DMS 273 (cell line): ENCODE measurements around the gene WFDC1.

Experiments used
- DNase-seq: peaks from one replicate; lab custom pipeline; 2025; ENCODE audit not compliant: unreplicated experiment; lab: John Stamatoyannopoulos, UW

Gene WFDC1

GRCh38 chr16:84350685-84351400, 56.2 kb downstream of the WFDC1 start:
- DNase-seq: no peak

- no peak for DNase-seq
These were observed 57.0 kb downstream of the WFDC1 start for GRCh38 chr16:84351630-84352029.

GRCh38 chr16:84354306-84354705, 59.6 kb downstream of the WFDC1 start:
- no peak for DNase-seq

GRCh38 chr16:84355149-84355548, 60.5 kb downstream of the WFDC1 start:
- DNase-seq: no peak

- DNase-seq: no peak
These were observed 61.5 kb downstream of the WFDC1 start for GRCh38 chr16:84356176-84356575.

DNA sequence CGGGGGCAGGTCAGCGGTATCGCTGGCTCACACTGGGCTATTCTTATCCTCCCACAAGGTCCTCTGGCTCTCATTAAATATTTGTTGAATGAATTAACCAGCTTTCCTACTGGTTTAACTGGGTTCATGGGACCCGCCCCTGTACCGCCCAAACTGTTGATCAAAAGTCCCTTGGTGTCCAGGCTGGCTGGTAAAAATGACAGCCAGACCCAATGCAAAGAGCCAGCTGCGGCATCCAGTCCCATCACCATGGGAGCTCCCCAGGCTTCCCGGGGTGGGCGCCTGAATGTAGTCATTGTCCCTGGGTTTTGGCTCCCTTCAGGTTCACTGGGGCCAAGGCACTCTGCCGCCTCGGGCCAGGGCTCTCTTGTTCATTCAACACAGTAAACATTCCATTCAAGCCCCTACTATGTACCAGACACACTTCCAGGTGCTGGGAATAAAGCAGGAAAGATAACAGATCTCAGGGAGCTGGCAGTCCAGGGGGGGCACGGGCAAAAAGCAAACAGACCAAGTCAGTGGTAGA, 62.0 kb downstream of the WFDC1 start:
- DNase-seq: no peak

DNA sequence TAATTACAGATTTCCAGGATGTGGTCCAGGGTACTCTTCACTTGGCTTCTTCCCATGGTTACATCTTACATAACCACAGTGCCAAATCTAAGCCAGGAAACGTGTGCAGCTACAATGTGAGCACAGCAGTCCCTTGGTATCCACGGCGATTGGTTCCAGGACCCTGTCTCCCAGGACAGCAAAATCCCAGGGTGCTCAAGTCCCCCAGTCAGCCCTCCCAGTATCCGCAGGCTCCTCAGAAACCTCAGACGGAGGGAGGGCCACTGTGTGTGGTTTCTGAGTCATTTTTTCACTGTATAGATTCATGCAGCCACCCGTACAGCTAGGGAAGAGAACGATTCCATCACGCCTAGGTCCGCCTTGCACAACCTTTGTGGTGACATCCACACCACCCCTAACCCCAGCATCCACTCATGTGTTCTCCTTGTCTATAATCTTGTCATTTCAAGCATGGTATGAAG, 62.5 kb downstream of the WFDC1 start:
- DNase-seq: no peak

DNA sequence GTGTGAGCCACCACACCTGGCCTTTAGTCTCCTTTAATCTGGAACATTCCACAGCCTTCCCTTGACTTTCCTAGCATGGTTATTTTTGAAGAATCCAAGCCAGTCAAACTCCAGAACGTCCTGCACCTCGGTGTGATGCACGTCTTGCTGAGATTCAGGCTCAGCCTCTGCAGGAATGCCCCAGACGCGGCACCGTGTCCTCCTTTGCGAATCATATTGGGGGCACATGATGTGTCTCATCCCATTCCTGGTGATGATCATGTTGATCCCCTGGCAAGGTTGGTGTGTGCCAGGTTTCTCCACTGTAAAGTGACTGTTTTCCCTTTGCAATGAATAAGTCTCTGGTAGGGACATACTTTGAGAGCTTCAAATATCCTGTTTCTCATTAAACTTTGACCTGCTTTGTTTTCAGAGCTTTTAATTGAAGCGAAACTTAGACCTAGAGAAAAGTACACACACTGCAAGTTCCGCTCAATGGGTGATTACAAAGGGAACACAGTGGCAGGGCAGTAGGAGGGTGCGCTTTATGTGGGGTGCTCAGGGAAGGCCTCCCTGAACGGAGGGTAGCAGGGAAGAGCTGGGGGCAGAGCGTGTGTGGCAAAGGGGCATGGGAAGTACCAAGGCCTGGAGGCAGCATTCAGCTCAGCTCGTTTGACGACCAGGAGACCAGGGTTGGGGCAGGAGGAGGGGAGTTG, 64.1 kb downstream of the WFDC1 start:
- no peak for DNase-seq

DNA sequence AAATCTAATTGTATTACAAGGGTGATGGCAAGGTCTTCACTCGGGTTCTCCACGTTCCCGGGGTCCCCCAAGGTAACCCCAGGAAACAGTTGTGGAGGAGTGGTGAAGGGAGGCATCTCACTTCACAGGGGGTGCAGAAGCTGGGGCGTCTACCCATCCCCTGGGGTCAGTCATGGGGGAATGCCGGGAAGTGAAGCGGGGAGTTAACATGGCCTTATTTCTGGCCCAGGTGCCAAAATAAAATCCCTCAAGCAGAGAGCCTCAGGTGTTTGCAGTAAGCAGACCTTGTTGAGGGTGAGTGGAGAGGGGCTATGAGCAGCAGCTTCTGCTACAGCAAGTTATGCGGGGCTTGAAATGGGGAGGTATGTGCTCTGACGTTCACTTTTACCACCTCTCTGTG, 64.6 kb downstream of the WFDC1 start:
- no peak for DNase-seq

GRCh38 chr16:84360170-84360569, 65.5 kb downstream of the WFDC1 start:
- no peak for DNase-seq

DNA sequence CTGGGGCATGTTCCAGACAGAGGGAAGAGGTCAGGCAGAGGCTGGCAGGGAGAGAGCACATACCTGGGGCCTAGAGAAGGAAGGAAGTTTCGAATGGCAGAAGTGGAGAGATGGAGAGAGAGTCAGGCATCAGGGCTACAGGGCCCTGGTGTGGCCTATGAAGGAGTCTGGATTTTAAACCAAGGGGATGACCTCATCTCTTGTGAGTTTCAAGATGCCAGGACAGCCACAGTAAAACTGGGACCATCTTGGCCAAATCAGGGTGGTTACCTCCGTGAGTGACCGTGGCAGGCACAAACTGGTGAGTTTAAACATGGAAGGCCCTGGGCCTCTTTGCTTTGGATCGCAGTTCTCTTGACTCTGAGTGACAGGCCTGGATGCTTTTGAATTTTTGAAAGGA, 66.1 kb downstream of the WFDC1 start:
- DNase-seq: no peak

DNA sequence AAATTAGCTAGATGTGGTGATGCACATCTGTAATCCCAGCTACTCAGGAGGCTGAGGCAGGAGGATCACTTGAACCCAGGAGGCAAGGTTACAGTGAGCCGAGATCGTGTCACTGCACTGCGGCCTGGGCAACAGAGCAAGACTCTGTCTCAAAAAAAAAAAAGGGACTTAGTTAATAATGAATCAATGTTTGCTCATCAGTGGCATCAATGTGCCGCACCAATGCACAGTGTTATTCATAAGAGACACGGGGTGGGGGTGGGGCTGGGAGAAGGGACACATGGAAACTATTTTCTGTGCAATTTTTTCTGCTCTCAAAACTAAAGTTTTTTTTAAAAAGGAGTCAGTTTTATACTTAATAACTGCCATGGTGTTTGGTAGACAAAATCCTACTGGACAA, 66.9 kb downstream of the WFDC1 start:
- DNase-seq: no peak

- DNase-seq: peak; percentile 12
These were observed 67.8 kb downstream of the WFDC1 start for GRCh38 chr16:84362471-84362941.

GRCh38 chr16:84366208-84366607, 71.5 kb downstream of the WFDC1 start:
- DNase-seq: no peak

DNA sequence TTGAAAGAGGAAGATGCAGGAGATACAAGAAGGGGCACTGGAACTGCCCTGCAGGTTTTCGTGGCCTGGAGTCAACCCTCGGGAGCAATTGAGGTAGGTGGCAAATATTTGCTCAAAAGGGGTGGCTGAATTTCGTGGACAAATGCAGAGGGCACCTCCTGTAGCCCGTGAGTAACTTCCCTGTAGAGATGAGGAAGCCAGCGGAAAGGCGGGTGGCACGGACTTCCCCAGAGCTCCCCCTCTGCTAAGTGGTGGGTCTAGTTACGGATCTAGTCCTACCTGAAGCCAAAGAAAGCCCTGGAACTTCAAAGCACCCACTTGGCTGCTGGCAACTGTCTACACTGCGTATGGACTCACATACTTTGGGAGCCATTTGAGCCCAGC, 72.6 kb downstream of the WFDC1 start:
- DNase-seq: peak; percentile 33

- peak; percentile 46 for DNase-seq
These were observed 73.2 kb downstream of the WFDC1 start for GRCh38 chr16:84367750-84368307.

- peak; percentile 43 for DNase-seq
These were observed 73.8 kb downstream of the WFDC1 start, which contains the start of gene ATP2C2 for GRCh38 chr16:84368308-84368996. Gene ATP2C2, plus strand, starts transcription at chr16:84368538. Its CDS starts 78 bp downstream, at chr16:84368616.

- no peak for DNase-seq
These were observed 74.4 kb downstream of the WFDC1 start for GRCh38 chr16:84369105-84369504.

- DNase-seq: no peak
These were observed 75.4 kb downstream of the WFDC1 start for GRCh38 chr16:84369938-84370627.

- DNase-seq: no peak
These were observed 76.3 kb downstream of the WFDC1 start for GRCh38 chr16:84370723-84371552.
